Dedifferentiated amniotic fluid mesenchymal stem cell (primary cell): ENCODE measurements around the gene ZSCAN26.

Experiments
- DNase-seq: peaks from one replicate; pipeline ENCODE4 v3.0.0-alpha.2; 2016; ENCODE audit errors: extremely low spot score

ZSCAN26 gene

GRCh38 chr6:28322661-28323060 lies 55.7 kb downstream of the ZSCAN26 start:
- DNase-seq = no peak

- no peak for DNase-seq
These were observed 57.0 kb downstream of the ZSCAN26 start for GRCh38 chr6:28323813-28324424.

- DNase-seq = no peak
These were observed 59.5 kb downstream of the ZSCAN26 start for GRCh38 chr6:28326371-28326948.
